GM21786 (cell line): ENCODE results near the gene LTBR.

Experiments used
- ATAC-seq: cut with Tn5 transposase; IDR thresholded peaks from one replicate; pipeline ENCODE4 v1.9.1; 2021; ENCODE audit not compliant: unreplicated experiment

The LTBR gene

GRCh38 chr12:6367969-6368892, 15.7 kb upstream of the LTBR start:
- no peak for ATAC-seq

DNA sequence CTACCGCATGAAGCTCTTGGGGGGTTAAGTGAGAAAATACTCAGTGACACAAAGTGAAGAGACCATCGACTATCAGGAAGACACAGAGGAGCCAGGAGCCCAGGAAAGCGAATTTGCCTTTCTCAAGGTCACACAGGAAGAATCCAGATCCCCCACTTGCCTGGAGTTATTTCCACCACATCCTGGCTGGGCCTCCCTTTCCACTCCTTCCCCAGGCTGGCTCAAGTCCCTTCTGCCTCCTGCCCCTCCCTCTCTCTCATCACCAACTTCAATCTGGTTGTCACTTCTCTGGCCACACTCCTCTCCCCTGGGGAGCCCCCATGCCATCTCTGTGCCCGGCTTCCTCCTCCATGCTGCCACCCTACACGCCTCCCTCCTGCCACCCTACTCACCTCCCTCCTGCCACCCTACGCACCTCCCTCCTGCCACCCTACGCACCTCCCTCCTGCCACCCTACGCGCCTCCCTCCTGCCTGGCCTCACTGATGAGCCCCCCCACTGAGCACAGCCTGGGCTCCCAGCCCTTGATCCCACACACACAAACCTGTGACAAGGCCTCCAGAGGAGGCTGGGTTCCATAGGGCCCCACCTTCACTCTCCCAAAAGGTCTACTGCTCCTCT, 14.9 kb upstream of the LTBR start:
- ATAC-seq: no peak

DNA sequence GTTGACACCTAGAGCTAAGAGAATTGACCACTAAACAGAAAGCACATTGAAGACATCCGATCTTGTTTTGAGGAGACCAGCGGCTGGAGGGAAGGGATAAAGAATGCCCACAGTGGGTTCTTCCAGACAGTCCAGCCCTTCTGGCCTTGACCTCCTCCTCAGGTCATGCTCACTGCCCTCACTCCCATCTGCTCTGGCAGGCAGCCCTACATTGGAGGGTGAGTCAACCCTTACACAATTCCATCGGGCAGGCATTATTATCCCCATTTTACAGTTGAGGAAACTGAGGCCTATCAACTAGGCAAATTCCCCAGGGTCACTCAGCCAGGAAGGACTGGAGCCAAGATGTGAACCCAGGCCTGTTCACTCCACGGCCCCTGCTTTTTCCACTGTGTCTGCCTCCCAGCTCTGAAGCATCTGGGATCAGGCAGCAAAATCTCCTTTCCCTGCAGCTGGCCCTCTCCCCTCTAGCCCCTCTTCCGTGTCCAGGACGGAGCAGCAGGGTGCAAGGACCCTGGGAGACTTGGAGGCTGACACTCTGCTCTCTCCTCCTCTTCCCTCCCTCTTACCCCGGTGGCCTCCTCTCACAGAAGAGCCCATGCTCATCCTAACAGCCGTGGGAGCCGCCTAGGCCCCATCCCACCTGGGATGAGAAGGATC, 13.9 kb upstream of the LTBR start:
- ATAC-seq: no peak

DNA sequence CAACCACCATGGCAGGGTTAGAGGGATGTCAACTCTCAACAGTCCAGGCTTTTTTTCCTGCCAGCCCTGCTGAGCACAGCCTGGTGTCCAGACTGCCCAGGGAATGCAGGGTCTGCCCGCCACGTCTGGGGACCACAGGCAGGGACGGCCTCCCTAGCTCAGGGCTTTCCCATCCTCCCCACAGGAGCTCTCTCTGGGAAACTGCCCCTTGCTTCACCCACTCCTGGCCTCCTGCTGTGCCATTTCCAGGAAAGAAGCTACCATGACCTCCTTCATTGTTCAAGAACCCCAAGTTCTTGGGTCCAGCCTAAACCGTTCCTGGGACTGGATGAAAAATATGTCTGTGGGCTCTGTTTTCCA, 13.4 kb upstream of the LTBR start:
- ATAC-seq: no peak

- ATAC-seq: no peak
Measured at GRCh38 chr12:6370994-6371754, 12.8 kb upstream of the LTBR start.

DNA sequence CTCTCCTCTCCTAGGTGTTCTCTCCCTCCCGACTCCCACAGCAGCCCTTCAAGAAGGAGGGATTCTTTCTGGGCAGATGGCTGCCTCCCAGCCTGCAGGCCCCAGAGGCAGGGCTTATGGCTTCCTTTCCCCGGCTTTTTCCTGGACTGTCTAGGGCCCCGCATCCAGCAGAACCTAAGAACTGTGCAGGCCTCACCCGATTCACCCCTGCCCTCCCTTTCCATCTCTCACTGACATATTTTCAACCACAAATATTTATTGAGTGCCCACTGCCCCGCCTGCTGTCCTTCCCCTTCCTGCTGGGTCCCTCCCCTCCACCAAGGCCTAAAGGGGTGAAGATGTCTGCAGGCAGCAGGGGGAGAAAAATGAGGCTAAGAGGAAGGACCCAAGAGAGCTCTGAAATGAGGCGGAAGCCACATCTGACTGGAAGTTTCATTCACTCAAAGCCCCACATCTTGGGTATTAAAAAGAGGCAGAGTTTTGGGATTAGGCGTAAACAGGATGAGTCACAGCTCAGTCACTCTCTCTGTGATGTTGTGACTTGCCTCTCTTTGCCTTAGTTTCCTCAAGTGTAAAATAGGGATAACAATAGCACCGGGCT, 11.5 kb upstream of the LTBR start:
- no peak for ATAC-seq

DNA sequence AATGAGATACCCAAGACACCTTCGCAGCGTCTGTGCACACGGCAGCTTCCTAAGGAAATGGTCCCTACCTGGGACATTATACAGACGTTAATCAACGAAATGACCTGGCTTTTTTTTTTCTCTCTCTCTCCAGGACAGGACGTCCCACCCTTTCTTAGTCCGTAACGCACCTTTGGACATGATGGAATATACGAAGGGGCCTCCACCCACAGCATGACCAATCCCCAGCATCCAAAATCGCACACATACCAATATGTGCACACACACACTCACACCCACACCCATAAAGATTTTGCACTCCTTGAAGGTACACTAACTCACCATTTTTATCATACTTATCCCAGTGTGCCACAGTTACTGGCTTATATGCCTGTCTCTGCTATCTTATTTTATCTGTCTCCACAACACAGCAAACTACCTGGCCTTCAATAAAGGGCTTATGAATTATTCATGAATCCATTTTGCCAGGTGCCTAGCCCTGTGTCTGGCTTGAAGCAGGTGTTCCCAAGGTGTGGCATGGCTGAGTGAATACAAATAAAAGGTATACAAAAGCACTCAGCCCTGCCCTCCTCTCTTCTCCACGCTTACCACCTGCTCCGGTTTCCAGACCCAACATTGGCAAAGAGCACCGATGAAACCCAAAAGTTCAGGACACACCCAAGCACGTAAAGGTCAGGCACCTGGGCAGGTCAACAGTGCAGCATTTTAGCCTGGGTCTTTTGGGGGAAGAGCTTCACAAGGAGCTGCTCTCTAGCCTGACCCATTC, 10.8 kb upstream of the LTBR start:
- no peak for ATAC-seq

GRCh38 chr12:6374028-6374785, 9.8 kb upstream of the LTBR start:
- no peak for ATAC-seq

GRCh38 chr12:6374786-6375160, 9.2 kb upstream of the LTBR start:
- no peak for ATAC-seq

GRCh38 chr12:6375269-6376078, 8.5 kb upstream of the LTBR start, which contains the start of gene SCNN1A:
Gene SCNN1A (minus strand): TSS chr12:6375563. CDS start chr12:6374783, 780 bp downstream.
- ATAC-seq: no peak

- ATAC-seq: no peak
Measured at GRCh38 chr12:6376079-6376869, 7.7 kb upstream of the LTBR start.

DNA sequence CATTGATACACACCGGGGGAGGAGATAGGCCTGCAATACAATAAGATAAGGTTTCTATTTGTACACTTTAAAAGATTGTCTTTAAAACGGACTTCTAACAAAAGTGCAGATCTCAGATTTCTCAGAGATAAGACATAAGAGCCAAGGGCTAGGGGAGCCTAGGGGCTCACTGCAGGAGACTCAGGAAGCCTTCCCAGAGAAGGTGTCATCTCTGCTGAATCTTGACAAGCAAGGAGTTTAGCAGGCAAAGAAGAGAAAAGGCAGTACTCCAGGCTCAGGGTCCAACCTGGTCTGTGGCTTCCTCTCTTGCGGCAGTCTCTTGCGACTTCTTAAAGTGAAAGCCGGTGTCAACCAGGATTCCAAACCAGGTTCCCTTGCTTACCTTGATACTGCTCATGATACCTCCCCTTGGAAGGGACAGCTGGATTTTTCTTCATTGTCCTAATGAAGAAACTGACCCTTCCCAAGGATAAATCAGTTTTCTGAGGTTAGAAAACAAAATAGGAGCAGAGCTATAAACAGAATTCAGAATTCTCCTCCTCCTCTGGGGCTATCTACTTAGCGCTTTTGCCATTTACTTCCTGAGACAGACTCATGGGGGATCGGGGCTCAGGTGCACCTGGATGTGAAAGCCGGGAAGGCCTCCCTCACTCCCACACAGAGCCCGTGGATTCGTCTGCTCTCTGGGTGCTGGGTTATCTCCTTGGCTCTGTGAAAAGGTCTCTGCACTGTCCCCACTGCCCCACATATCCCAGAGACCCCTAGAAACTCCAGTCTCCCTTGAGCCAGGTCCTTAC, 6.9 kb upstream of the LTBR start:
- no peak for ATAC-seq

DNA sequence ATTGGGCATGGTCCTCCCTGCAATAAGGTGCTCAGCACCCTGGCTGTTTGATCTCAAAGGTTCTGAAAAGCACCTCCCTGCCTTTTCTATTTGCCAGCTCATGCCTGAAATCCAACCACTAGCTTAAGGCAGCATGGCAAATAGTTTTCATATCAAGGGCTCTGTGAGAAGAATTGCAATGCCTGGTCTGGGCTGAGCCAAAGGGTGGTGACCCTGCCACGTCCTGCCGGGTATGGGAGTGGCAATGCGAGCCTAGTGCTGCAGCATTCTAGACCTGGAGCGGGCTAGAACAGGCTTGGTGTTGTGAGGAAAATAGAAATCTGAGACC, 6.3 kb upstream of the LTBR start:
- no peak for ATAC-seq

GRCh38 chr12:6378709-6379472, 5.1 kb upstream of the LTBR start:
- no peak for ATAC-seq

- ATAC-seq: no peak
Measured at GRCh38 chr12:6380141-6381121, 3.5 kb upstream of the LTBR start.
